Liver (tissue), 3 donors: Measurements from ENCODE around the gene RAB12.

ENCODE experiments used
- EGR1 ChIP-seq, 2 donors: IDR thresholded peaks; 2 replicates each; pipeline ENCODE4 v1.6.1; 2016 to 2018; ENCODE audit warnings: antibody characterized with exemption in 2 of 2, low read depth in 2 of 2
- FOXA1 ChIP-seq: IDR thresholded peaks from 2 replicates; pipeline ENCODE4 v1.6.1; 2016; ENCODE audit warnings: antibody characterized with exemption
- GABPA ChIP-seq, 2 donors: IDR thresholded peaks in 1 of 2; conservative IDR thresholded peaks in 1 of 2; 2 replicates each; pipeline ENCODE4 v1.6.1; 2016; ENCODE audit warnings: antibody characterized with exemption in 2 of 2, mild to moderate bottlenecking in 1 of 2, moderate library complexity in 1 of 2
- HNF4A ChIP-seq, 2 donors: conservative IDR thresholded peaks; 2 replicates each; pipeline ENCODE4 v1.6.1; 2016; ENCODE audit warnings: antibody characterized with exemption in 2 of 2, mild to moderate bottlenecking in 2 of 2
- JUND ChIP-seq, 2 donors: IDR thresholded peaks; 2 replicates each; pipeline ENCODE4 v1.6.1; 2016; ENCODE audit warnings: antibody characterized with exemption in 2 of 2
- RAD21 ChIP-seq, 2 donors: IDR thresholded peaks; 2 replicates each; pipeline ENCODE4 v1.6.1; 2016; ENCODE audit warnings: antibody characterized with exemption in 2 of 2, mild to moderate bottlenecking in 2 of 2
- RXRA ChIP-seq, 2 donors: IDR thresholded peaks; 2 replicates each; pipeline ENCODE4 v1.6.1; 2017 to 2018; ENCODE audit warnings: antibody characterized with exemption in 2 of 2, mild to moderate bottlenecking in 1 of 2
- SP1 ChIP-seq: IDR thresholded peaks from 2 replicates; pipeline ENCODE4 v1.6.1; 2018; ENCODE audit warnings: antibody characterized with exemption, mild to moderate bottlenecking
- TAF1 ChIP-seq: conservative IDR thresholded peaks from 2 replicates; pipeline ENCODE4 v1.6.1; 2016; ENCODE audit warnings: antibody characterized with exemption, mild to moderate bottlenecking
- TF ChIP-seq, protein P1 (sequence below): fragments of 150-350 bp; IDR thresholded peaks from 2 replicates; pipeline ENCODE4 v1.5.1; 2017; ENCODE audit warnings: improper control_type of control experiment, low read depth, low read length; ENCODE audit not compliant: missing input control
- TF ChIP-seq, protein P2 (sequence below): IDR thresholded peaks from 2 replicates; pipeline ENCODE4 v1.6.1; 2016; ENCODE audit warnings: antibody characterized with exemption
- donor health status: healthy.
- donor health status: healthy.

DNA sequence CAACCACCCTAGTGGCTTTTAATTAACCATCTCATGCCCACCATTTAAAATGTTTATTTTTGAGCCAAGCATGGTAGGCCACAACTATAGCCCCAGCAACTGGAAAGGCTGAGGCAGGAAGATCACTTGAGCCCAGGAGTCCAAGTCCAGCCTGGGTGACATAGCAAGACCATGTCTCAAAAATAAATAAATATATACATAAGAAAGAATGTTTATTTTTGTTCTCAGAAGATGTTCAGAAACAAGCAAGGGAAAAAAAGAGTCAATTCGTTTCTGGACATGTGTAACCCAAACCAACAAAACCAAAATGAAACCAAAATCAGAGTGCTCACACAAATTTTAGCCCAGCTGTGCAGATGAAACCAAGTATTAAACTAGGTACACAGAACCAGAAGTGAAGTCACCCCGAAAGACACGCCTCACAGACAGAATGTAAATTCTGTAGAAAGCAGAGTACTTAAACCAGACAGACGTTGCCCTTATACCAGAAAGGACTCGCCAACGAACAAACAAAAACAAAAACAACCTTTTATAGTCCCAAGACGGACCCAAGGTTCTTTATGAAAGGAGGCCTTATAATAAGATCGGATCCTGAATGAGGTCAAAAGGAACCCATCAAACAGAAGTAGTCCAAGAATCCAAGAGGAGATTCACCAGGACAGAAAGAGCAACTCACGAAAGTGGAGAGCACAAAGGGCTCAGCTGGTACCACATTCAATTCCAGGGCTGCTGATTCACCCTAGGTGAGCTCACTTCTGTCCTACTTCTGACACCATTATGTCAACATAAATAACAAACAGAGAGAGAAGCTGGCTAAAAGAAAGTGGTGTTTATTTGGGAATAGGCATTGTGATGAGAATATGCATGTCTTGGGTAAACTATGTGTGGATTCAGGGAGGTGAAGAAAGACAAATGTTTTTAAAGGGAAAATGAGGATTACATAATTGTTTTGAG lies 64.3 kb downstream of the RAB12 start:
- TF ChIP-seq, protein P1, sequence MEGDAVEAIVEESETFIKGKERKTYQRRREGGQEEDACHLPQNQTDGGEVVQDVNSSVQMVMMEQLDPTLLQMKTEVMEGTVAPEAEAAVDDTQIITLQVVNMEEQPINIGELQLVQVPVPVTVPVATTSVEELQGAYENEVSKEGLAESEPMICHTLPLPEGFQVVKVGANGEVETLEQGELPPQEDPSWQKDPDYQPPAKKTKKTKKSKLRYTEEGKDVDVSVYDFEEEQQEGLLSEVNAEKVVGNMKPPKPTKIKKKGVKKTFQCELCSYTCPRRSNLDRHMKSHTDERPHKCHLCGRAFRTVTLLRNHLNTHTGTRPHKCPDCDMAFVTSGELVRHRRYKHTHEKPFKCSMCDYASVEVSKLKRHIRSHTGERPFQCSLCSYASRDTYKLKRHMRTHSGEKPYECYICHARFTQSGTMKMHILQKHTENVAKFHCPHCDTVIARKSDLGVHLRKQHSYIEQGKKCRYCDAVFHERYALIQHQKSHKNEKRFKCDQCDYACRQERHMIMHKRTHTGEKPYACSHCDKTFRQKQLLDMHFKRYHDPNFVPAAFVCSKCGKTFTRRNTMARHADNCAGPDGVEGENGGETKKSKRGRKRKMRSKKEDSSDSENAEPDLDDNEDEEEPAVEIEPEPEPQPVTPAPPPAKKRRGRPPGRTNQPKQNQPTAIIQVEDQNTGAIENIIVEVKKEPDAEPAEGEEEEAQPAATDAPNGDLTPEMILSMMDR = no peak
- TF ChIP-seq RAD21 (IDR thresholded peaks at IDR 0.05) = no peak
- no peak for TF ChIP-seq TAF1
- no peak for TF ChIP-seq JUND (IDR thresholded peaks at IDR 0.05)
- no peak for TF ChIP-seq HNF4A (conservative IDR thresholded peaks at IDR 0.05)
- TF ChIP-seq SP1 = no peak
- TF ChIP-seq FOXA1 = no peak
- no peak for TF ChIP-seq EGR1 (IDR thresholded peaks at IDR 0.05; ENCODE audit: low read depth in 2 of 2)
- TF ChIP-seq RXRA (IDR thresholded peaks at IDR 0.05) = no peak
- TF ChIP-seq, protein P2, sequence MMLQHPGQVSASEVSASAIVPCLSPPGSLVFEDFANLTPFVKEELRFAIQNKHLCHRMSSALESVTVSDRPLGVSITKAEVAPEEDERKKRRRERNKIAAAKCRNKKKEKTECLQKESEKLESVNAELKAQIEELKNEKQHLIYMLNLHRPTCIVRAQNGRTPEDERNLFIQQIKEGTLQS = no peak
- no peak for TF ChIP-seq GABPA (IDR thresholded peaks at IDR 0.05 in 1 of 2, conservative IDR thresholded peaks at IDR 0.05 in 1 of 2)
